Panc1 (cell line): Measurements from ENCODE around the gene GRK7.

Experiments used
- POLR2AphosphoS5 ChIP-seq: IDR thresholded peaks from 2 replicates; pipeline ENCODE4 v1.6.1; 2012; ENCODE audit warnings: mild to moderate bottlenecking, low read depth, low read length, moderate library complexity
- SIN3A ChIP-seq: IDR thresholded peaks from 2 replicates; pipeline ENCODE4 v1.6.1; 2012; ENCODE audit warnings: low read depth, mild to moderate bottlenecking, low read length, moderate library complexity, borderline replicate concordance; ENCODE audit not compliant: insufficient read depth
- TCF7L2 ChIP-seq: IDR thresholded peaks from 2 replicates; pipeline ENCODE4 v1.6.1; 2011; ENCODE audit warnings: mild to moderate bottlenecking, low read depth, low read length, inconsistent platforms
- TF ChIP-seq, protein P1 (sequence below): fragments of 450-650 bp; IDR thresholded peaks from 2 replicates; pipeline ENCODE4 v1.5.1; 2017; ENCODE audit warnings: mild to moderate bottlenecking
- TF ChIP-seq, protein P2 (sequence below), 2 experiments: IDR thresholded peaks; 2 replicates each; pipeline ENCODE4 v1.6.1; 2011 to 2012; ENCODE audit warnings: low read depth in 2 of 2, control low read depth in 1 of 2, low read length in 1 of 2, mild to moderate bottlenecking in 1 of 2, moderate library complexity in 1 of 2; ENCODE audit not compliant: insufficient read depth in 1 of 2

GRCh38 chr3:141782386-141782932 is 19.3 kb downstream of the GRK7 start:
- TF ChIP-seq, protein P1, sequence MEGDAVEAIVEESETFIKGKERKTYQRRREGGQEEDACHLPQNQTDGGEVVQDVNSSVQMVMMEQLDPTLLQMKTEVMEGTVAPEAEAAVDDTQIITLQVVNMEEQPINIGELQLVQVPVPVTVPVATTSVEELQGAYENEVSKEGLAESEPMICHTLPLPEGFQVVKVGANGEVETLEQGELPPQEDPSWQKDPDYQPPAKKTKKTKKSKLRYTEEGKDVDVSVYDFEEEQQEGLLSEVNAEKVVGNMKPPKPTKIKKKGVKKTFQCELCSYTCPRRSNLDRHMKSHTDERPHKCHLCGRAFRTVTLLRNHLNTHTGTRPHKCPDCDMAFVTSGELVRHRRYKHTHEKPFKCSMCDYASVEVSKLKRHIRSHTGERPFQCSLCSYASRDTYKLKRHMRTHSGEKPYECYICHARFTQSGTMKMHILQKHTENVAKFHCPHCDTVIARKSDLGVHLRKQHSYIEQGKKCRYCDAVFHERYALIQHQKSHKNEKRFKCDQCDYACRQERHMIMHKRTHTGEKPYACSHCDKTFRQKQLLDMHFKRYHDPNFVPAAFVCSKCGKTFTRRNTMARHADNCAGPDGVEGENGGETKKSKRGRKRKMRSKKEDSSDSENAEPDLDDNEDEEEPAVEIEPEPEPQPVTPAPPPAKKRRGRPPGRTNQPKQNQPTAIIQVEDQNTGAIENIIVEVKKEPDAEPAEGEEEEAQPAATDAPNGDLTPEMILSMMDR = no peak
- TF ChIP-seq POLR2AphosphoS5 (no peak), TCF7L2 (no peak), SIN3A (no peak)
- TF ChIP-seq, protein P2, sequence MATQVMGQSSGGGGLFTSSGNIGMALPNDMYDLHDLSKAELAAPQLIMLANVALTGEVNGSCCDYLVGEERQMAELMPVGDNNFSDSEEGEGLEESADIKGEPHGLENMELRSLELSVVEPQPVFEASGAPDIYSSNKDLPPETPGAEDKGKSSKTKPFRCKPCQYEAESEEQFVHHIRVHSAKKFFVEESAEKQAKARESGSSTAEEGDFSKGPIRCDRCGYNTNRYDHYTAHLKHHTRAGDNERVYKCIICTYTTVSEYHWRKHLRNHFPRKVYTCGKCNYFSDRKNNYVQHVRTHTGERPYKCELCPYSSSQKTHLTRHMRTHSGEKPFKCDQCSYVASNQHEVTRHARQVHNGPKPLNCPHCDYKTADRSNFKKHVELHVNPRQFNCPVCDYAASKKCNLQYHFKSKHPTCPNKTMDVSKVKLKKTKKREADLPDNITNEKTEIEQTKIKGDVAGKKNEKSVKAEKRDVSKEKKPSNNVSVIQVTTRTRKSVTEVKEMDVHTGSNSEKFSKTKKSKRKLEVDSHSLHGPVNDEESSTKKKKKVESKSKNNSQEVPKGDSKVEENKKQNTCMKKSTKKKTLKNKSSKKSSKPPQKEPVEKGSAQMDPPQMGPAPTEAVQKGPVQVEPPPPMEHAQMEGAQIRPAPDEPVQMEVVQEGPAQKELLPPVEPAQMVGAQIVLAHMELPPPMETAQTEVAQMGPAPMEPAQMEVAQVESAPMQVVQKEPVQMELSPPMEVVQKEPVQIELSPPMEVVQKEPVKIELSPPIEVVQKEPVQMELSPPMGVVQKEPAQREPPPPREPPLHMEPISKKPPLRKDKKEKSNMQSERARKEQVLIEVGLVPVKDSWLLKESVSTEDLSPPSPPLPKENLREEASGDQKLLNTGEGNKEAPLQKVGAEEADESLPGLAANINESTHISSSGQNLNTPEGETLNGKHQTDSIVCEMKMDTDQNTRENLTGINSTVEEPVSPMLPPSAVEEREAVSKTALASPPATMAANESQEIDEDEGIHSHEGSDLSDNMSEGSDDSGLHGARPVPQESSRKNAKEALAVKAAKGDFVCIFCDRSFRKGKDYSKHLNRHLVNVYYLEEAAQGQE (IDR thresholded peaks at IDR 0.05; ENCODE audit: insufficient read depth in 1 of 2, low read depth in 2 of 2, low read length in 1 of 2) = no peak
